Upper lobe of right lung (tissue), 1 donor: Measurements from ENCODE around the gene ZNF830. TPM values are rescaled to one million over a fixed set of nuclear protein-coding genes. Genes with fewer than 3 reads are reported as not detected.

Experiments
- ATAC-seq: fragments of 200-7000 bp; cut with Tn5 transposase; one replicate; pipeline ENCODE4 v1.9.1; 2020; ENCODE audit warnings: mild to moderate bottlenecking, moderate library complexity
- DNase-seq: peaks from one replicate; pipeline ENCODE4 v3.0.0-alpha.2; 2020
- H3K27ac ChIP-seq: fragments of 200-600 bp; one replicate; pipeline ENCODE4 v1.8.0; 2022
- H3K27me3 ChIP-seq: fragments of 200-600 bp; one replicate; pipeline ENCODE4 v1.8.0; 2022; ENCODE audit warnings: mild to moderate bottlenecking
- H3K36me3 ChIP-seq: fragments of 200-600 bp; one replicate; pipeline ENCODE4 v1.8.0; 2022
- H3K4me1 ChIP-seq: fragments of 200-600 bp; one replicate; pipeline ENCODE4 v1.8.0; 2022
- H3K4me3 ChIP-seq: fragments of 200-600 bp; one replicate; pipeline ENCODE4 v1.8.0; 2022; ENCODE audit warnings: mild to moderate bottlenecking
- H3K9me3 ChIP-seq: fragments of 200-600 bp; one replicate; pipeline ENCODE4 v1.8.0; 2022
- intact Hi-C: fragments of 100-400 bp; cut with DNase I; formaldehyde crosslinking; loops from one replicate; pipeline ENCODE4 v1.11.0; 2022
- total RNA-seq: library from RNA; stranded (reverse); fragmentation: NEBNext Ultra II Directional; extraction: Animal tissue kit (Norgen Biotek cat#: 25700); gene quantifications from one replicate; pipeline ENCODE4 v1.2.1, GENCODE V29; 2021
- TF ChIP-seq, protein P1 (sequence below): fragments of 200-600 bp; IDR thresholded peaks from one replicate; pipeline ENCODE4 v1.8.0; 2022; ENCODE audit warnings: antibody characterized with exemption
- donor health status: DM: no; HTN: yes; CAD: no; lungs with severe emphysema.

The ZNF830 gene
- total RNA-seq, 1 donor from 2014 or later: 19.6 TPM

DNA sequence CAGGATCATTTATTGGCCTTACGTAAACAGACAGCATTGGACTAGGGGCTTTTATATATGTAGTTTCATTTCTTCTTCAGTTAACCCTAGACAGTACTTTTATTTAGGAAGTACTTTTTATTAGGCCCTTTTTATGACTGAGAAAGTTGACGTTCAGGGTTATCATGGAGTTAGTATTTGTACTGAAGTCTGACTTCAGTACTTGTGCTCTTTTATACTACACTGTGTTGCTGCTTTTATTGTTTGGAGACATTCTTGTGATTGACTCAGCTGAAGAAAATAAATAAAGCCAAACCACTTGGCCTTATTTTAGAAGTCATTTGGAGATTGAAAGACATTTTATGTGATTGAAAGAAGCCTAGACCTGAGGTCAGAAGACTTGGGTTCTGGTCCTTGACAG lies 25.9 kb downstream of the ZNF830 start:
- intact Hi-C loops: no loop called here
- Histone ChIP-seq H3K27me3 (no peaks in the 10 kb centered on the region), H3K4me1 (peaks cover under 1% of the 10 kb centered on the region), H3K36me3 (peaks cover 48% of the 10 kb centered on the region), H3K4me3 (no peak overlapping the region), H3K9me3 (no peaks in the 10 kb centered on the region), H3K27ac (no peak overlapping the region)
- TF ChIP-seq, protein P1, sequence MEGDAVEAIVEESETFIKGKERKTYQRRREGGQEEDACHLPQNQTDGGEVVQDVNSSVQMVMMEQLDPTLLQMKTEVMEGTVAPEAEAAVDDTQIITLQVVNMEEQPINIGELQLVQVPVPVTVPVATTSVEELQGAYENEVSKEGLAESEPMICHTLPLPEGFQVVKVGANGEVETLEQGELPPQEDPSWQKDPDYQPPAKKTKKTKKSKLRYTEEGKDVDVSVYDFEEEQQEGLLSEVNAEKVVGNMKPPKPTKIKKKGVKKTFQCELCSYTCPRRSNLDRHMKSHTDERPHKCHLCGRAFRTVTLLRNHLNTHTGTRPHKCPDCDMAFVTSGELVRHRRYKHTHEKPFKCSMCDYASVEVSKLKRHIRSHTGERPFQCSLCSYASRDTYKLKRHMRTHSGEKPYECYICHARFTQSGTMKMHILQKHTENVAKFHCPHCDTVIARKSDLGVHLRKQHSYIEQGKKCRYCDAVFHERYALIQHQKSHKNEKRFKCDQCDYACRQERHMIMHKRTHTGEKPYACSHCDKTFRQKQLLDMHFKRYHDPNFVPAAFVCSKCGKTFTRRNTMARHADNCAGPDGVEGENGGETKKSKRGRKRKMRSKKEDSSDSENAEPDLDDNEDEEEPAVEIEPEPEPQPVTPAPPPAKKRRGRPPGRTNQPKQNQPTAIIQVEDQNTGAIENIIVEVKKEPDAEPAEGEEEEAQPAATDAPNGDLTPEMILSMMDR: no peak
- DNase-seq: no peak
- no peak for ATAC-seq

- no peak overlapping the region for H3K27ac ChIP-seq
- ATAC-seq (no peak), DNase-seq (no peak)
- no peaks in the 10 kb centered on the region for H3K9me3 ChIP-seq
- intact Hi-C loops: no loop called here
- no peaks in the 10 kb centered on the region for H3K4me1 ChIP-seq
- TF ChIP-seq, protein P1: no peak
- H3K4me3 ChIP-seq: no peak overlapping the region
- H3K27me3 ChIP-seq: no peaks in the 10 kb centered on the region
- peaks cover 62% of the 10 kb centered on the region for H3K36me3 ChIP-seq
These were observed 27.3 kb downstream of the ZNF830 start for GRCh38 chr17:34988644-34989043.

DNA sequence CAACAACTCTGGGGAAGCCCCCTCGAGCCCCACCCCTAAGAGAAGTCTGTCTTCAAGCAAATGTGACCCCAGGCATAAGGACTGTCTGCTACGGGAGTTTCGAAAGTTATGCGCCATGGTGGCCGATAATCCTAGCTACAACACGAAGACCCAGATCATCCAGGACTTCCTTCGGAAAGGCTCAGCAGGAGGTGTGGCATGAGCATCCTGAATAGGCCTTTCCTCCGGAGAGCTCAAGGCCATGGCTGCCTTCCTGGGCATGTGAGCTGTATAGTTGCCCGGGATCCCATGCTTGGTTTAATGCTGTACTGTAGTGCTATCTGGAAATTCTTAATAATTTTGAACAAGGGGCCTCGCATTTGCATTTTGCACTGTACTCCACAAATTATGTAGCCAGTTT lies 28.1 kb downstream of the ZNF830 start:
- no peaks in the 10 kb centered on the region for H3K9me3 ChIP-seq
- intact Hi-C loops: no loop called here
- H3K4me1 ChIP-seq: no peaks in the 10 kb centered on the region
- no peak overlapping the region for H3K27ac ChIP-seq
- H3K36me3 ChIP-seq: peaks cover 70% of the 10 kb centered on the region
- H3K4me3 ChIP-seq: no peak overlapping the region
- ATAC-seq: no peak
- DNase-seq: no peak
- no peaks in the 10 kb centered on the region for H3K27me3 ChIP-seq
- TF ChIP-seq, protein P1: no peak

DNA sequence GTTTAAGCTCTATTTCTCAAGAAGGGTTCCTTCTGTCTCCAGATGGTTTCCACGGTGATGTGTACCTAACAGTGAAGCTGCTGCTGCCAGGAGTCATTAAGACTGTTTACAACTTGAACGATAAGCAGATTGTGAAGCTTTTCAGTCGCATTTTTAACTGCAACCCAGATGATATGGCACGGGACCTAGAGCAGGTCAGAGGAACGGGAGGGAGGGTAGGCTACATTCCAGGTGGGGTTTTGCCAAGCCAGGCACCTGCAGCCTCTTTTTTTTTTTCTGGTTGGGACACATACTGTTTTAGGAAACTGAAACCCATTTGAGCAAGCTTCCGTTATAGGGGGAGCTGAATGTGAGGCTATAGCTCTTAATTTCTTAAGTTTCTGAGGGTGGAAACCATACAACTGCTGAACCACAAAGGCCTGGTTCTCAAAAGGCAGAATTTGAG lies 29.6 kb downstream of the ZNF830 start:
- intact Hi-C loops: no loop called here
- ATAC-seq (peak; percentile 69), DNase-seq (no peak)
- TF ChIP-seq, protein P1: no peak
- peaks cover 77% of the 10 kb centered on the region for H3K36me3 ChIP-seq
- no peaks in the 10 kb centered on the region for H3K9me3 ChIP-seq
- no peaks in the 10 kb centered on the region for H3K4me1 ChIP-seq
- H3K4me3 ChIP-seq: no peak overlapping the region
- no peaks in the 10 kb centered on the region for H3K27me3 ChIP-seq
- no peak overlapping the region for H3K27ac ChIP-seq

- ATAC-seq (no peak), DNase-seq (no peak)
- TF ChIP-seq, protein P1: no peak
- Histone ChIP-seq H3K36me3 (peaks cover 71% of the 10 kb centered on the region), H3K27me3 (no peaks in the 10 kb centered on the region), H3K27ac (no peak overlapping the region), H3K4me3 (no peak overlapping the region), H3K4me1 (no peaks in the 10 kb centered on the region), H3K9me3 (no peaks in the 10 kb centered on the region)
- intact Hi-C loops: no loop called here
These were observed 30.3 kb downstream of the ZNF830 start for GRCh38 chr17:34991606-34992005.

DNA sequence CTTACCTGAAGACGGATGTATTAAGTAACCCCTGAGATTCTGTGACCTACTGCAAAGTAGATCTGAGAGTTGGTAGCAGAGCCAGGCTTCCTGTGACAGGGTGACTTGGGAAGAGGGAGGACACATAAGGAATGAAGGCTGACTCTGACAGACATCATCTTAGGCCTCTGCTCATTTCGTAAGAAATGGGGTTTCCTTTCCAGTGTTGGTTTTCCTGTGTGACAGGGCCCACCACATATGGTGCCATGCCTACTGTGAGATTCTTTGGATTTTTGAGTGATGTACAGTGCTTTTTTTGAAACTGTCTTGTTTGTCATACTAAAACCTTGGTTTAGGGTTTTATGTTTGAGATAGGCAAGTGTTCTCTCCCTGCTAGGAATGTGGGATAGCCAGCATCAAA lies 31.7 kb downstream of the ZNF830 start:
- Histone ChIP-seq H3K9me3 (no peaks in the 10 kb centered on the region), H3K36me3 (peaks cover 59% of the 10 kb centered on the region), H3K27me3 (no peaks in the 10 kb centered on the region), H3K4me3 (no peak overlapping the region), H3K27ac (no peak overlapping the region), H3K4me1 (peaks cover 13% of the 10 kb centered on the region)
- ATAC-seq (no peak), DNase-seq (no peak)
- intact Hi-C loops: no loop called here
- TF ChIP-seq, protein P1: no peak
